A549 (cell line): ENCODE measurements around the gene ITGA2.

Source experiments
- CEBPB ChIP-seq, 2 experiments: fragments of >200 bp in 1 of 2; sonication (Bioruptor Twin) in 1 of 2; formaldehyde crosslinking in 1 of 2; IDR thresholded peaks; 2 replicates each; pipeline ENCODE4 v1.6.1; 2012 to 2016
- EP300 ChIP-seq, 2 experiments: fragments of >200 bp; sonication (Bioruptor Twin); formaldehyde crosslinking; IDR thresholded peaks; 2 replicates in 1 of 2; 3 replicates in 1 of 2; pipeline ENCODE4 v1.6.1; 2016 to 2017
- ESRRA ChIP-seq: fragments of 150-350 bp; IDR thresholded peaks from 2 replicates; pipeline ENCODE4 v1.6.1; 2014; ENCODE audit warnings: mild to moderate bottlenecking, low read length, borderline replicate concordance
- HDAC2 ChIP-seq: fragments of 200-600 bp; sonication (generic); IDR thresholded peaks from 2 replicates; pipeline ENCODE4 v1.6.1; 2016
- JUNB ChIP-seq: fragments of >200 bp; sonication (Bioruptor Twin); formaldehyde crosslinking; IDR thresholded peaks from 2 replicates; pipeline ENCODE4 v1.6.1; 2016
- MAZ ChIP-seq: fragments of 150-350 bp; IDR thresholded peaks from 2 replicates; pipeline ENCODE4 v1.6.1; 2014; ENCODE audit warnings: antibody characterized with exemption, low read depth, low read length, borderline replicate concordance
- NR3C1 ChIP-seq: fragments of >200 bp; sonication (Bioruptor Twin); formaldehyde crosslinking; IDR thresholded peaks from 3 replicates; pipeline ENCODE4 v1.6.1; 2017
- POLR2A ChIP-seq: IDR thresholded peaks from 2 replicates; pipeline ENCODE4 v1.6.1; 2012; ENCODE audit warnings: mild to moderate bottlenecking, low read length
- RAD21 ChIP-seq, 2 experiments: fragments of >200 bp in 1 of 2; sonication (Bioruptor Twin) in 1 of 2; formaldehyde crosslinking in 1 of 2; IDR thresholded peaks in 1 of 2; conservative IDR thresholded peaks in 1 of 2; 2 replicates in 1 of 2; 3 replicates in 1 of 2; pipeline ENCODE4 v1.6.1; 2012 to 2018; ENCODE audit warnings: inconsistent platforms in 1 of 2
- RFX5 ChIP-seq: fragments of 450-650 bp; IDR thresholded peaks from 2 replicates; pipeline ENCODE4 v1.7.1; 2014; ENCODE audit warnings: antibody characterized with exemption, mild to moderate bottlenecking, moderate library complexity
- TF ChIP-seq, protein P1 (sequence below): fragments of >200 bp; sonication (Bioruptor Twin); formaldehyde crosslinking; IDR thresholded peaks from 3 replicates; pipeline ENCODE4 v1.5.1; 2016
- TF ChIP-seq, protein P2 (sequence below): fragments of >200 bp; sonication (Bioruptor Twin); formaldehyde crosslinking; IDR thresholded peaks from 3 replicates; pipeline ENCODE4 v1.6.1; 2016
- TF ChIP-seq, protein P3 (sequence below): fragments of 150-350 bp; IDR thresholded peaks from 2 replicates; pipeline ENCODE4 v1.6.1; 2014; ENCODE audit warnings: low read depth, mild to moderate bottlenecking, low read length

DNA sequence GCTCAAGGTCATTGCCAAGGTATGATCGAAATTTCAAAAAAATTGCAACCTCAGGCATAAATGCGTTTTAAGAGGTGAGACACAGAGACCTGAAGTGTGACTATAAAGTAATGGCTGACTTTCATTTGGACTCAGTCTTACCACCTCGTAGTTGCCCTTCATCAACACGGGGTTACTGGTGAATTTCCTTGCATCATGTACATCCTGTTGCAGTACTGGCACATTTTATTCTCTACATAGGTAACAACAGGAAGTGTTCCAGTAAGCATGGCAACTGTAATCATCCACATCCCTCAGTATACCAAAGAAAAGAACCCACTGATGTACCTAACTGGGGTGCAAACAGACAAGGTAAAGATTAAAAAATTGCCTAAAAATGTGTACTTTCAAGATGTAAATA lies 91.1 kb downstream of the ITGA2 start:
- TF ChIP-seq, protein P1, sequence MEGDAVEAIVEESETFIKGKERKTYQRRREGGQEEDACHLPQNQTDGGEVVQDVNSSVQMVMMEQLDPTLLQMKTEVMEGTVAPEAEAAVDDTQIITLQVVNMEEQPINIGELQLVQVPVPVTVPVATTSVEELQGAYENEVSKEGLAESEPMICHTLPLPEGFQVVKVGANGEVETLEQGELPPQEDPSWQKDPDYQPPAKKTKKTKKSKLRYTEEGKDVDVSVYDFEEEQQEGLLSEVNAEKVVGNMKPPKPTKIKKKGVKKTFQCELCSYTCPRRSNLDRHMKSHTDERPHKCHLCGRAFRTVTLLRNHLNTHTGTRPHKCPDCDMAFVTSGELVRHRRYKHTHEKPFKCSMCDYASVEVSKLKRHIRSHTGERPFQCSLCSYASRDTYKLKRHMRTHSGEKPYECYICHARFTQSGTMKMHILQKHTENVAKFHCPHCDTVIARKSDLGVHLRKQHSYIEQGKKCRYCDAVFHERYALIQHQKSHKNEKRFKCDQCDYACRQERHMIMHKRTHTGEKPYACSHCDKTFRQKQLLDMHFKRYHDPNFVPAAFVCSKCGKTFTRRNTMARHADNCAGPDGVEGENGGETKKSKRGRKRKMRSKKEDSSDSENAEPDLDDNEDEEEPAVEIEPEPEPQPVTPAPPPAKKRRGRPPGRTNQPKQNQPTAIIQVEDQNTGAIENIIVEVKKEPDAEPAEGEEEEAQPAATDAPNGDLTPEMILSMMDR, result no peak
- TF ChIP-seq, protein P2, sequence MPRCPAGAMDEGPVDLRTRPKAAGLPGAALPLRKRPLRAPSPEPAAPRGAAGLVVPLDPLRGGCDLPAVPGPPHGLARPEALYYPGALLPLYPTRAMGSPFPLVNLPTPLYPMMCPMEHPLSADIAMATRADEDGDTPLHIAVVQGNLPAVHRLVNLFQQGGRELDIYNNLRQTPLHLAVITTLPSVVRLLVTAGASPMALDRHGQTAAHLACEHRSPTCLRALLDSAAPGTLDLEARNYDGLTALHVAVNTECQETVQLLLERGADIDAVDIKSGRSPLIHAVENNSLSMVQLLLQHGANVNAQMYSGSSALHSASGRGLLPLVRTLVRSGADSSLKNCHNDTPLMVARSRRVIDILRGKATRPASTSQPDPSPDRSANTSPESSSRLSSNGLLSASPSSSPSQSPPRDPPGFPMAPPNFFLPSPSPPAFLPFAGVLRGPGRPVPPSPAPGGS, result no peak
- TF ChIP-seq, protein P3, sequence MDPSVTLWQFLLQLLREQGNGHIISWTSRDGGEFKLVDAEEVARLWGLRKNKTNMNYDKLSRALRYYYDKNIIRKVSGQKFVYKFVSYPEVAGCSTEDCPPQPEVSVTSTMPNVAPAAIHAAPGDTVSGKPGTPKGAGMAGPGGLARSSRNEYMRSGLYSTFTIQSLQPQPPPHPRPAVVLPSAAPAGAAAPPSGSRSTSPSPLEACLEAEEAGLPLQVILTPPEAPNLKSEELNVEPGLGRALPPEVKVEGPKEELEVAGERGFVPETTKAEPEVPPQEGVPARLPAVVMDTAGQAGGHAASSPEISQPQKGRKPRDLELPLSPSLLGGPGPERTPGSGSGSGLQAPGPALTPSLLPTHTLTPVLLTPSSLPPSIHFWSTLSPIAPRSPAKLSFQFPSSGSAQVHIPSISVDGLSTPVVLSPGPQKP, result no peak
- TF ChIP-seq RFX5 (no peak), RAD21 (conservative IDR thresholded peaks at IDR 0.05 in 1 of 2, IDR thresholded peaks at IDR 0.05 in 1 of 2) (no peak), POLR2A (no peak), NR3C1 (no peak), EP300 (IDR thresholded peaks at IDR 0.05) (no peak), JUNB (no peak), MAZ (no peak), HDAC2 (no peak), CEBPB (IDR thresholded peaks at IDR 0.05) (no peak), ESRRA (no peak)
